ENCODE data around the gene ATOX1.

GRCh38 chr5:151730381-151730780 is 28.1 kb downstream of the ATOX1 start:
- no peak for TF ChIP-seq POLR2AphosphoS5 (IDR thresholded peaks at IDR 0.05; ENCODE audit: low read depth, low read length)
- no peak for TF ChIP-seq POLR2A (IDR thresholded peaks at IDR 0.05; ENCODE audit: low read depth, low read length)
- TF ChIP-seq TAF1 (IDR thresholded peaks at IDR 0.05; ENCODE audit: low read depth, low read length), result no peak
- no peak for TF ChIP-seq SPI1 (IDR thresholded peaks at IDR 0.05; ENCODE audit: low read depth, low read length)
- TF ChIP-seq POU2F2 (IDR thresholded peaks at IDR 0.05; ENCODE audit: low read depth, low read length), result no peak
- no peak for TF ChIP-seq PAX5 (IDR thresholded peaks at IDR 0.05; ENCODE audit: insufficient read depth, low read length, severe bottlenecking)
